Brain pericyte (primary cell): ENCODE measurements around the gene CTDNEP1.

ENCODE experiments used
- DNase-seq: peaks from one replicate; pipeline ENCODE4 v3.0.0-alpha.2; 2012; ENCODE audit warnings: low read depth, low spot score

Gene CTDNEP1

DNA sequence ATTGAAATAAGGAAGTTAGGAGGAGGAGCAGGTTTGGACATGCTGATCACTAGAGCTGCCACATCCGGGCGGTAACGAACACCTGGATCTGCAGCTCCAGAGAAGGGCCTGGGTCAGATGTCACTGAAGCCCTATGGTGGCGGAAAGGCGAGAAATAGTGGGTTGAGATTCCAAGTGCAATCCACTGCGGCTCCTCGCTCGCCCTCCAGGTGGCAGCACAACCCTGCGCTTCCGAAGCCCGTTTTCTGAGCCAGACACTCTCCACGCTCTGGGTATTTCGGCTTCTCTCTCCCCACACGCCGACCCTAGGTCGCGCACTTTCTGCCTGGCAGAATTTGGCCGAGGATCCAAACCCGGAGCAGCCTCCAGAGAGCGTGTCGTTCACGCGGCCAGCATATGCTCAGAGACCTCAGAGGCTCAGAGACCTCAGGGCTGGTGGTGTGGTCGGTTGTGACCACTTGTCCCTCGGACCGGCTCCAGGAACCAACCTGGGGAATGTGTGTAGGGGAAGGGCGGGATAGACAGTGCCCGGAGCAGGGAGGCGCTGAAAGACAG lies 29.1 kb upstream of the CTDNEP1 start:
- DNase-seq: peak; percentile 36

DNA sequence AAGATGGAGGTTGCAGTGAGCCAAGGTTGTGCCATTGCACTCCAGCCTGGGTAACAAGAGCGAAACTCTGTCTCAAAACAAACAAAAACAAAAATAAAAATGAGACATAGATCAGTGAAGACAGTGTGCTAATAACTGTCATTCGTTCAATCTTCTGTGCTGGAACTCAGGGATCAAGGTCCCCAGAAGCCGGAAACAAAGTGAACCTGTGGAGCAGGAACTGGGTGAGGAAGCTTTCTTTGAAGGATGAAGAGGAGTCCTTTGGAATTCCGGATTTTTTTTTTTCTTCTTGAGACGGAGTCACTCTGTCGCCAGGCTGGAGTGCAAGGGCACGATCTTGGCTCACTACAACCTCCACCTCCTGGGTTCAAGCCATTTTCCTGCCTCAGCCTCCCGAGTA lies 27.9 kb upstream of the CTDNEP1 start:
- DNase-seq: no peak

DNA sequence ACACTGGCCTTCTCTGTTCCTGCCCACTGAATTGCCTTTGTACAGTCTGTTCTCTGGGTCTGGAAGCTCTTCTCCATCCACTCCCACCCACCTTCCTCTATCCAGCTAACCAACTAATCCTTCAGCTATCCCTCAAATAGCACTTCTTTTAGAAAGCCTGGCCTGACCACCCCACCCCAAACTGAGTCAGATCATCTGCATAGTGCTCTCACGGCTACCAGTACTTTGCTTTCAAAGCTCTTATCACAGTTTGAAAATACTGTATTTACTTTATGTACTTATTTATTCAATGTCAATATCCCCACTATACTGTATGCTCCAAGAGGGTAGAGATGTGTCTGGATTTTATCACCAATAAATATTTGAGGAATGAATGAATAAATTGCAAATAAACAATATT lies 15.2 kb upstream of the CTDNEP1 start:
- no peak for DNase-seq

DNA sequence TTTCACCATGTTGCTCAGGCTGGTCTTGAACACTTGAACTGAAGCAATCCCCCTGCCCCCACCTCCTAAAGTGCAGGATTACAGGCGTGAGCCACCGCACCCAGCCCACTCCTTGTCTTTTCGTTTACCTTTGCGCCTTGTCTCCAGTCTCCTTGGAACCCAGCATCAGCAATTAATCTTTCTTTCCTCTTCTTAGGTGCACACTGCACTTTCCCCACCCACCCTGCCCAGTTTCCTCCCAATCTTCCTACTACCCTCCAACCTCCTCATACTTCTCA lies 12.2 kb upstream of the CTDNEP1 start:
- no peak for DNase-seq

- DNase-seq: no peak
Observed at GRCh38 chr17:7262935-7263800, 11.6 kb upstream of the CTDNEP1 start.

DNA sequence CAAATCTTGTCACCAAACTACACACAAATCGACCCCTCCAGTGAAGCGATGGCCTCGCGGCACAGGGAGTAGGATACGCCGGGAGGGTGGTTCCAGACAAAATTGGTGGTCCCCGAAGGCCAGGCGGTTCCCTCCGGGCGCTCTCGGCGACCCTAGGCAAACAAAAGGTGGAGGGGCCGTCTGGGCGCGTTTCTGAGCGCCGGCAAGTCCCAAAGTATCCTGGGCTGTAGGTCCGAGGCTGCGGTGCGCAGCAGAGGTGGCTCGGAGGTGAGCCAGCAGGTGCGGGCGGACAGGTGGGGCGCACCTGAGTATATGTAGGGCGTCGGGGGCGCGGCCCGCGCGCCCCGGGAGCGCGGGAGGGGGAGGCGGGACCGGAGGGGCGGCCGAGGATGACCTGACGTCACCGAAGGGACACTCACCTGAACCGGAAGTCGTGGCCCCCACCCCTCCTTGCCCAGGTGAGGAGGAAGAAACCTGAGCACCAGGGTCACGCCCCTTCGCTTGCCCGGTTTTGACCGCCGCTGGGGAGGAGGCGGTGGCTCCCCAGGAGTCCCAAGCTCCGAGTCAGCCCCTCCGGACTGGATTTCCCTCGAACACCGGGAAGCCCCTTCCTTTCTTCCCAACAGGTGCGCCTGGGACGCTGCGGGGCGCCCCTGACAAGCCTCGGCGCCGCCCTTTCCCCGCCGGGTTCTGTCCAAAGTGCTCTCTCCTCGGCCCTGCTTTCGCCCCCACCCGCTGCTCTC lies 10.8 kb upstream of the CTDNEP1 start, which contains the start of gene CLDN7:
Gene CLDN7 (minus strand): TSS at position 287 of the 743 bp plus-strand sequence. CDS start 435 bp downstream, outside the sequence.
- no peak for DNase-seq

DNA sequence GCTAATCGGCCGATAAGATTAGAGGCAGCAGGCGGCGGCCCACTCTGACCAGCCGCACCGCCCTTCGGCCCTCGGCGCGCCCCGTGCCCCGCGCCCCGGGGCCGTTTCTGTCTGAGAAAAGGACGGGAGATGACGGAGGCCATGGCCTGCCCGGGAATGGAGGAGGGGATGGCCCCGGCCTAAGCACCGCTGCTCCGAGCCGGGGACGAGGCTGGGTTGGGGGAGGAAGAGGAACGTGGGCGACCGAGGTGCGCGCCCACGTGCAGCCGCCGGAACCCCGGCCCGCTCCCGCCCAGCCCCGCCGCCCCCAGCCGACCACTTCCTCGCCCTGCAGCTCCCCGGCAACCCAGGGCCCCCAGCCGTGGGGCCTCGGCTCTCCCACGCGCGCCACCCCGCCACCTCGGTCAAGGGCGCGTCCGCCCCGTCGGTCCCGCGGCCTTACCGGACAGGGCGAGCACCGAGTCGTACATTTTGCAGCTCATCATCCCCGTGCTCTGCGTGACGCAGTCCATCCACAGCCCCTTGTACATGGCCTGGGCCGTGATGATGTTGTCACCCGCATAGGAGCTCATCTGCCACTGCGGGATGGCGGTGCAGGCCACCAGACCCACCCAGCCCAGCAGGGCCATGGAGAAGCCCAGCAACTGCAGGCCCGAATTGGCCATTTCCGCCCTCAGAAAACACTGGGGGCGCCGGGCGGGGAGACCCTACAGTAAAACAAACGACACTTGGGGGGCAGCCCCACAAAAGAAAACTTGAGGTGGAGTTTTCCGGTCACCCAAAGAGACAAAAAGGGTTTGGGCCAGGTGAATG lies 10.1 kb upstream of the CTDNEP1 start:
- no peak for DNase-seq

GRCh38 chr17:7260651-7261378 lies 9.3 kb upstream of the CTDNEP1 start:
- DNase-seq: no peak

- no peak for DNase-seq
Observed at GRCh38 chr17:7260151-7260550, 8.6 kb upstream of the CTDNEP1 start.

- no peak for DNase-seq
Observed at GRCh38 chr17:7259555-7259889, 8.0 kb upstream of the CTDNEP1 start.

DNA sequence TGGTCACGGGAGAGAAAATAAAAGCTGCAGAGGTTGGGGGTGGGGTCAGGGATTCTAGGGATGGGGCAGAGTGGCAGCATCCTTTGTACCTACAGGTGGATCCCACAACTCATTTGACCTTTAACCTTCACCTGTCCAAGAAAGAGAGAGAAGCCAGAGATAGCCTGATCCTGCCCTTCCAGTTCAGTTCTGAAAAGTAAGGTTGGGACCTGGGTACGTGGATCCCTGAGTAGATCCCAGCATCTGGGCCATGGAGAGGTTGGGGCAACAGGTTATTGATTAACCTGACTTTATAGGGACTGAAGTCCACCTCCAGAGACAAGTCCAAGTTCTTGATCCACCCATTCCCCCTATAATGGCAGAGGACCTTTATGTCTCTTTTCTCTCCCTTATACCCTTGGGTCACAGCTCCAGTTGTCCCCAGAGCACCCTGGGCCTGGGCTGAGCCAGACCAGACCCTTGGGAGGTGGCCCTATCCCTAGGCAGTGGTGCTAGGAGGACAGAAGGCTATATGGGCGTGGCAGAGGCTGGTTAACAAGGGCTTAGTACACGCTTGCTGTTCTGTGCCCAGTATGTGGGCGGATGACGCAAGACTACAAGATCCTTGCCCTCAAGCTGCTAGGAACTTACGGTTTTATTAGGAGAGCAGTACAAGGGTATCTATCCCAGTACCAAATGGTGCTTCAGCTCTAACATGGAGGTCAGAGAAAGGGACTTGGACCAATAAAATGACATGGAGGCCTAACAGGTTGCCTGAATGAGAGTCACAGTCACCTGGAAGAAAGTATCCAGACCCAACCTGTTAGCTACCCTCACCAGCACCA lies 7.4 kb upstream of the CTDNEP1 start:
- DNase-seq: no peak

DNA sequence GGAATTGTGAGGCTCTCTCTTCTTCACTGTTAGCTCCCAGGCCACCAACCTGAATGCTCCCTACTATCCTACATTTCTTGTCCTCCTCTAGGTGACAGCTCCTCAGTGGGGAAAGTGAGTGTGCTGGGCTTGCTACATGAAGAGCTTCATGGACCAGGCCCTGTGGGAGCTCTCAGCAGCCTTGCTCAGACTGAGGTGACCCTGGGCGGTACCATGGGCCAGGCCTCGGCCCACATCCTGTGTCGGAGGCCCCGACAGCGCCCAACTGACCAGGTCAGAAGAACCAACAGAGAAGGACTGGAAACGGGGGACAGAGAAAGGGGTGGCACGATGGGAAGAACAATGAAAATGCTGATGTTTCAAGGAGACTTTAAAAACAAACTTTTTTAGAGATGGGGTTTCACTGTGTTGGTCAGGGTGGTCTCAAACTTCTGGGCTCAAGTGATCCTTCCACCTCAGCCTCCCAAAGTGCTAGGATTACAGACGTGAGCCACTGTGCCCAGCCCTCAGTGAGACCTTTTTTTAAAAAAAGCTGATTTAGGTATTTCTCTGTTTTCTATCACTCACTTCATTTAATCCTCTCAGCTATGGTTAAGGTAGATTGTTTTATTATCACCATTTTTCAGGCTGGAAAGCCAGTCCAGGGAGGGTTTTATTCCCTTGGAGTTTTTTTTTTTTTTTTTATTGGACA lies 5.4 kb upstream of the CTDNEP1 start:
- DNase-seq: no peak

GRCh38 chr17:7254511-7254910 lies 3.0 kb upstream of the CTDNEP1 start:
- DNase-seq: no peak

DNA sequence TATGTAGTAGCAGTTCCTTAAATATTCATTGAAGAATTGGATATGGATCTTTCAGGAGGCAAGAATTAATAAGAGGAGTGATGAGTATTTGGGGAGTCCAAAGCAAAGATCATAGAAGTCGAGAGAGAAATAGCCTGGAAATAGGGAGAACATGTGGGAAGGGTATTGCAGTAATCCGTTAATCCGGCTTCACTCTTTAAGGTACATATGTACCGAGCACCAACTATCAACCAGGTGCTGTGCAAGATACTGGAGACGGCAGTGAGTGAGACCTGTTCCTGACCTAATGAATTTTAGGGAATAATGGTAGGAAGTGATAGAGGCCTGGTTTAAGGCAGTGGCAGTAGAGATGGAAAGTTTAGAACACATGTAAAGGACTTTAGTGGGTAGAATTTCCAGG lies 1.5 kb upstream of the CTDNEP1 start:
- no peak for DNase-seq

- peak; percentile 97 for DNase-seq
Observed at GRCh38 chr17:7252176-7253043, 876 bp upstream of the CTDNEP1 start, which contains the start of gene ELP5. Gene ELP5 (plus strand): TSS chr17:7252215. CDS start chr17:7252551, 336 bp downstream.

DNA sequence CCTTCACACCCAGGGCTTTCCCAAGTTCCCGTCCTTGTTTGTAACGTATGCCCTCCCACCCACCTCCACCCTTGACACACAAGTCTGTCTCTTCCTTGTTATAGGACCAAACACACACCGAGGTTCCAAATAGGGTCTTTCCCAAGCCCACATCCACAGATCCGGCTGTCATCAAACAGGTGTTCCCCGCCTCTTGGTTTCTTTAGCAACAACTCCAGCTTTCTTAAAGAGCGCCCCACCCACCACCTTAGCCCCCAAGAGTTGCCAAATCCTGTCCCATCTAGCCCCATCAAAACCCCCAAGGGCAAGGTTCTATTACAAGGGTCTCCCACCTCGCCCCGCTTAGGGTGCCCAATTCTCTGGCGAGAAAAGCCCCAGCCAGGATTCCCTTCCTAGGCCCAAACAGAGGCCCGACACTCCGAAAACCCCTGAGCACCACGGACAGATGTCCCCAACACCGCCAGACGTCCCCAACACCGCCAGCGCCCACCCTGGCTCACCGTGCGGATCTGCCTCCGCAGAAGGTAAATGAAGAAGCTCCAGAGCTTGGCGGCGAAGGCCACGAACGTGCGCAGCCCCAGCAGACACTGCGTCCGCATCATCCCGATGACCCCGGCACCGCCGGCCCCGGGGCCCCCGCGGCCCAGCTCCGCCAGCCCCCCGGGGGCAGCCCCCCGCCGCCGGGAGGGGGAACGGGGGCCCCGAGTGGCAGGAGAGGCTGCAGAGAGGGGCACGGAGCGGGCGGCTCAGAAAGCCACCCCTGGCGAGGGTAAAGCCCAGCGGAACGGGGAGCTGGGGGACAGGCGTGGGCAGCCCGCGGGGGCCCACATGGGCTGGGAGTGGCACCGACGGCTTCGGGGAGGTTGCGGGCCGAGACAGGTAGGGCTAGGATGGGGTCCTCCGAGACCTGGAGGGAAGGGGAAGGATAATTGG lies 573 bp downstream of the CTDNEP1 start:
- no peak for DNase-seq

DNA sequence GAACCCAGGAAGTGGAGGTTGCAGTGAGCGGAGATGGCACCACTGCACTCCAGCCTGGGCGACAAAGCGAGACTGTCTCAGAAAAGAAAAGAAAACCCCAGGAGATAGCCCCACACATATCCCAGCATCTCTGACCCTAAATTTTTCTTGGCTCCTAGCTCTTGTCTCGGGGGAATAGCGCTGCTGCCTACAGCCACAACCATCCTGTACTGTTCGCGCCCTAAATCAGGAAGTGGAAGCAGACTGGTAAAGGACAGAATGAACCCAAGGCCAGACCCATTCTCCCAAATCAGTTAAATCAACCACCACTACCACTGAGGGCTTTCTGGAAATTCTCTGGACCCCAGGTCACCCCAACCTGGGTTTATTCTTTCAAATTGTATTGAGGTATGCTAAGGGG lies 1.7 kb downstream of the CTDNEP1 start:
- no peak for DNase-seq

GRCh38 chr17:7249214-7249613 lies 2.3 kb downstream of the CTDNEP1 start:
- no peak for DNase-seq
